HepG2 (cell line): ENCODE data around the gene PSMB9. TPM values are rescaled to one million over a fixed set of nuclear protein-coding genes. Genes with fewer than 3 reads are reported as not detected.

Source experiments
- ATAC-seq: fragments of 200-7000 bp; cut with Tn5 transposase; 3 replicates; pipeline ENCODE4 v1.9.1; 2020; ENCODE audit warnings: mild to moderate bottlenecking, moderate library complexity
- BruUV-seq: library from RNA; stranded (reverse); fragments of 400-500 nt; replicated peaks from 2 replicates; lab custom pipeline; 2021; lab: Mats Ljungman, UMichigan
- CTCF ChIA-PET: fragments of 300-600 bp; formaldehyde crosslinking; extraction: SDS; loops from one replicate; lab custom pipeline; 2021; ENCODE audit warnings: low total read pairs, inconsistent platforms, low intra/inter-chr PET ratio; lab: Yijun Ruan, JAX
- POLR2A ChIA-PET: fragments of 350-600 bp; sonication (Branson Sonifier 250); formaldehyde crosslinking; loops from one replicate; lab custom pipeline; 2020; ENCODE audit warnings: antibody characterized with exemption, inconsistent platforms; lab: Yijun Ruan, JAX
- DNase-seq: peaks from one replicate; pipeline ENCODE4 v3.0.0-alpha.2; 2015; ENCODE audit warnings: low spot score
- FAIRE-seq: peaks from 3 replicates; lab custom pipeline; 2011; peaks lifted over from hg19 to GRCh38; lab: Jason Lieb, UNC
- H2AFZ ChIP-seq: one replicate; pipeline ENCODE4 v1.6.1; 2011; ENCODE audit warnings: low read length, inconsistent platforms
- H3K27ac ChIP-seq: fragments of 300-600 bp; 3 replicates; pipeline ENCODE4 v1.8.0; 2011; ENCODE audit warnings: mixed run types, mild to moderate bottlenecking, mixed read lengths, low read length, inconsistent platforms; ENCODE audit not compliant: insufficient read depth; ENCODE audit errors: extremely low read length
- H3K27me3 ChIP-seq, 2 experiments: fragments of 200-600 bp in 1 of 2; 2 replicates in 1 of 2; 3 replicates in 1 of 2; pipeline versions ENCODE4 v1.6.0 to v1.8.0; 2011; ENCODE audit warnings: low read length in 2 of 2, mild to moderate bottlenecking in 2 of 2, moderate library complexity in 2 of 2, inconsistent platforms in 1 of 2; ENCODE audit not compliant: insufficient read depth in 2 of 2, control insufficient read depth in 1 of 2
- H3K36me3 ChIP-seq, 2 experiments: fragments of 200-600 bp in 1 of 2; replicated peaks in 1 of 2; 2 replicates in 1 of 2; 3 replicates in 1 of 2; pipeline versions ENCODE4 v1.5.1 to v1.8.0; 2011; ENCODE audit warnings: low read length in 2 of 2, inconsistent platforms in 1 of 2; ENCODE audit not compliant: insufficient read depth in 2 of 2, control insufficient read depth in 1 of 2
- H3K4me1 ChIP-seq: 2 replicates; pipeline ENCODE4 v1.5.1; 2012; ENCODE audit warnings: low read length, inconsistent platforms; ENCODE audit not compliant: insufficient read depth
- H3K4me2 ChIP-seq: 2 replicates; pipeline ENCODE4 v1.6.0; 2011; ENCODE audit warnings: low read depth, low read length, inconsistent platforms
- H3K4me3 ChIP-seq, 3 experiments: fragments of 200-600 bp in 1 of 3; sonication (generic), shearing (Covaris generic) in 1 of 3; replicated peaks in 1 of 3; 2 replicates each; pipeline ENCODE4 v1.5.1; 2011 to 2016; ENCODE audit warnings: low read length in 3 of 3, inconsistent platforms in 2 of 3, low read depth in 2 of 3, mild to moderate bottlenecking in 2 of 3, control low read depth in 1 of 3, mixed read lengths in 1 of 3; ENCODE audit not compliant: insufficient read depth in 1 of 3
- H3K79me2 ChIP-seq: one replicate; pipeline ENCODE4 v1.6.1; 2011; ENCODE audit warnings: low read length, inconsistent platforms; ENCODE audit not compliant: insufficient read depth
- H3K9ac ChIP-seq: 2 replicates; pipeline ENCODE4 v1.6.0; 2011; ENCODE audit warnings: mild to moderate bottlenecking, low read depth, low read length, inconsistent platforms; ENCODE audit not compliant: insufficient read depth
- H3K9me3 ChIP-seq: 2 replicates; pipeline ENCODE4 v1.5.1; 2012; ENCODE audit warnings: mild to moderate bottlenecking, low read length
- H4K20me1 ChIP-seq: 2 replicates; pipeline ENCODE4 v1.6.0; 2011; ENCODE audit warnings: inconsistent platforms, mild to moderate bottlenecking, low read length, moderate library complexity; ENCODE audit not compliant: insufficient read depth
- FIP1L1 ChIP-seq: fragments of 200-400 bp; formaldehyde crosslinking; IDR thresholded peaks from 2 replicates; pipeline ENCODE4 v1.6.1; 2018; ENCODE audit warnings: low read depth, mild to moderate bottlenecking, low read length, moderate library complexity, borderline replicate concordance; ENCODE audit not compliant: insufficient read depth
- KDM2A ChIP-seq: sonication (generic); formaldehyde crosslinking; IDR thresholded peaks from 2 replicates; pipeline ENCODE4 v1.4.0; 2020; ENCODE audit warnings: low read depth, missing genetic modification reagents, borderline replicate concordance
- NR2F6 ChIP-seq, 2 experiments: IDR thresholded peaks; 2 replicates each; pipeline ENCODE4 v1.6.1; 2016; ENCODE audit warnings: antibody characterized with exemption in 1 of 2, mild to moderate bottlenecking in 1 of 2
- PITX1 ChIP-seq: sonication (generic); formaldehyde crosslinking; IDR thresholded peaks from 2 replicates; pipeline ENCODE4 v1.5.1; 2020; ENCODE audit warnings: mild to moderate bottlenecking, missing genetic modification reagents
- ZC3H13 ChIP-seq: sonication (generic); formaldehyde crosslinking; IDR thresholded peaks from 2 replicates; pipeline ENCODE4 v1.8.1; 2023; ENCODE audit warnings: mild to moderate bottlenecking, missing genetic modification reagents, moderate library complexity
- ZNF136 ChIP-seq: sonication (generic); formaldehyde crosslinking; IDR thresholded peaks from 2 replicates; pipeline ENCODE4 v1.8.1; 2022; ENCODE audit warnings: low read depth, mild to moderate bottlenecking, moderate library complexity, missing genetic modification reagents
- ZNF232 ChIP-seq: sonication (generic); formaldehyde crosslinking; IDR thresholded peaks from 2 replicates; pipeline ENCODE4 v1.4.0; 2020; ENCODE audit warnings: missing genetic modification reagents, borderline replicate concordance
- ZNF256 ChIP-seq: sonication (generic); formaldehyde crosslinking; conservative IDR thresholded peaks from 2 replicates; pipeline ENCODE4 v1.4.0; 2020; ENCODE audit warnings: missing genetic modification reagents
- ZNF275 ChIP-seq: sonication (generic); formaldehyde crosslinking; IDR thresholded peaks from 2 replicates; pipeline ENCODE4 v1.8.0; 2022; ENCODE audit warnings: missing genetic modification reagents, mild to moderate bottlenecking, inconsistent platforms, borderline replicate concordance
- ZNF460 ChIP-seq: sonication (generic); formaldehyde crosslinking; IDR thresholded peaks from 2 replicates; pipeline ENCODE4 v1.5.1; 2020; ENCODE audit warnings: missing genetic modification reagents, mild to moderate bottlenecking, borderline replicate concordance
- ZNF558 ChIP-seq: sonication (generic); formaldehyde crosslinking; IDR thresholded peaks from 2 replicates; pipeline ENCODE4 v1.9.0; 2022; ENCODE audit warnings: mild to moderate bottlenecking, missing genetic modification reagents, borderline replicate concordance
- in situ Hi-C: cut with HindIII; loops from 2 replicates; pipeline ENCODE4 v1.10.0; 2017; ENCODE audit warnings: low pct_unique_long_range_greater_than_20kb; ENCODE audit not compliant: extremely low pct_ligation_motif_present
- intact Hi-C: fragments of 100-400 bp; cut with micrococcal nuclease; formaldehyde crosslinking; loops from one replicate; pipeline ENCODE4 v1.10.0; 2022; ENCODE audit not compliant: unreplicated experiment
- polyA plus RNA-seq, 8 experiments: library from polyadenylated mRNA; depleted of rRNA in 3 of 8; stranded (reverse) in 7 of 8; unstranded in 1 of 8; fragments of >200 nt; fragmentation: Illumina TruSeq in 4 of 8; extraction: Trizol in 4 of 8; gene quantifications; 2 replicates each; pipeline versions ENCODE4 v1.2.1 to v1.2.3, GENCODE V29; 2011 to 2016; ENCODE audit warnings: low read depth in 4 of 8, missing spikeins in 1 of 8, mixed read lengths in 1 of 8; ENCODE audit not compliant: insufficient read depth in 1 of 8
- total RNA-seq, 5 experiments: library from RNA; depleted of rRNA; stranded (reverse); fragments of >200 nt; fragmentation: Illumina TruSeq; extraction: Trizol; gene quantifications; 2 replicates each; pipeline ENCODE4 v1.2.3, GENCODE V29; 2016; ENCODE audit warnings: low read depth in 1 of 5
- TF ChIP-seq, protein P1 (sequence below): sonication (generic); formaldehyde crosslinking; conservative IDR thresholded peaks from 2 replicates; pipeline ENCODE4 v1.8.0; 2022; ENCODE audit warnings: mild to moderate bottlenecking, moderate library complexity, missing genetic modification reagents
- TF ChIP-seq, protein P2 (sequence below): IDR thresholded peaks from 2 replicates; pipeline ENCODE4 v1.6.1; 2012; ENCODE audit warnings: inconsistent platforms
- TF ChIP-seq, protein P3 (sequence below): sonication (generic); formaldehyde crosslinking; IDR thresholded peaks from 2 replicates; pipeline ENCODE4 v1.5.0; 2020; ENCODE audit warnings: missing genetic modification reagents

Gene PSMB9
- total and polyA plus RNA-seq, 2 of the 13 experiments (the other 11 are each of a cell fraction or from before 2014, with no cell fraction given): 15.6 to 16.0 TPM

- TF ChIP-seq, protein P1, sequence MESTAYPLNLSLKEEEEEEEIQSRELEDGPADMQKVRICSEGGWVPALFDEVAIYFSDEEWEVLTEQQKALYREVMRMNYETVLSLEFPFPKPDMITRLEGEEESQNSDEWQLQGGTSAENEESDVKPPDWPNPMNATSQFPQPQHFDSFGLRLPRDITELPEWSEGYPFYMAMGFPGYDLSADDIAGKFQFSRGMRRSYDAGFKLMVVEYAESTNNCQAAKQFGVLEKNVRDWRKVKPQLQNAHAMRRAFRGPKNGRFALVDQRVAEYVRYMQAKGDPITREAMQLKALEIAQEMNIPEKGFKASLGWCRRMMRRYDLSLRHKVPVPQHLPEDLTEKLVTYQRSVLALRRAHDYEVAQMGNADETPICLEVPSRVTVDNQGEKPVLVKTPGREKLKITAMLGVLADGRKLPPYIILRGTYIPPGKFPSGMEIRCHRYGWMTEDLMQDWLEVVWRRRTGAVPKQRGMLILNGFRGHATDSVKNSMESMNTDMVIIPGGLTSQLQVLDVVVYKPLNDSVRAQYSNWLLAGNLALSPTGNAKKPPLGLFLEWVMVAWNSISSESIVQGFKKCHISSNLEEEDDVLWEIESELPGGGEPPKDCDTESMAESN (CRISPR knock-in tag): no peak
- TF ChIP-seq ZNF232 (no peak), ZNF460 (CRISPR knock-in tag) (no peak), ZNF558 (no peak), NR2F6 (IDR thresholded peaks at IDR 0.05) (no peak), NR2F6 (CRISPR knock-in tag; IDR thresholded peaks at IDR 0.05) (no peak), PITX1 (CRISPR knock-in tag) (no peak), ZNF136 (CRISPR knock-in tag) (no peak), ZNF256 (no peak), ZNF275 (CRISPR knock-in tag) (no peak), KDM2A (CRISPR knock-in tag) (no peak), FIP1L1 (no peak), ZC3H13 (CRISPR knock-in tag) (no peak)
- TF ChIP-seq, protein P2, sequence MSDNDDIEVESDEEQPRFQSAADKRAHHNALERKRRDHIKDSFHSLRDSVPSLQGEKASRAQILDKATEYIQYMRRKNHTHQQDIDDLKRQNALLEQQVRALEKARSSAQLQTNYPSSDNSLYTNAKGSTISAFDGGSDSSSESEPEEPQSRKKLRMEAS: no peak
- TF ChIP-seq, protein P3, sequence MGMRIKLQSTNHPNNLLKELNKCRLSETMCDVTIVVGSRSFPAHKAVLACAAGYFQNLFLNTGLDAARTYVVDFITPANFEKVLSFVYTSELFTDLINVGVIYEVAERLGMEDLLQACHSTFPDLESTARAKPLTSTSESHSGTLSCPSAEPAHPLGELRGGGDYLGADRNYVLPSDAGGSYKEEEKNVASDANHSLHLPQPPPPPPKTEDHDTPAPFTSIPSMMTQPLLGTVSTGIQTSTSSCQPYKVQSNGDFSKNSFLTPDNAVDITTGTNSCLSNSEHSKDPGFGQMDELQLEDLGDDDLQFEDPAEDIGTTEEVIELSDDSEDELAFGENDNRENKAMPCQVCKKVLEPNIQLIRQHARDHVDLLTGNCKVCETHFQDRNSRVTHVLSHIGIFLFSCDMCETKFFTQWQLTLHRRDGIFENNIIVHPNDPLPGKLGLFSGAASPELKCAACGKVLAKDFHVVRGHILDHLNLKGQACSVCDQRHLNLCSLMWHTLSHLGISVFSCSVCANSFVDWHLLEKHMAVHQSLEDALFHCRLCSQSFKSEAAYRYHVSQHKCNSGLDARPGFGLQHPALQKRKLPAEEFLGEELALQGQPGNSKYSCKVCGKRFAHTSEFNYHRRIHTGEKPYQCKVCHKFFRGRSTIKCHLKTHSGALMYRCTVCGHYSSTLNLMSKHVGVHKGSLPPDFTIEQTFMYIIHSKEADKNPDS: no peak
- TF ChIP-seq, all 625 proteins: peak for 0
- Histone ChIP-seq H3K9ac (no peak overlapping the region), H3K27ac (no peak overlapping the region), H3K4me1 (no peaks in the 10 kb centered on the region), H4K20me1 (no peaks in the 10 kb centered on the region), H3K27me3 (no peaks in the 10 kb centered on the region), H3K79me2 (no peaks in the 10 kb centered on the region), H3K4me3 (no peak overlapping the region), H3K36me3 (no peaks in the 10 kb centered on the region), H3K4me2 (no peak overlapping the region), H3K9me3 (no peaks in the 10 kb centered on the region), H2AFZ (no peak overlapping the region)
- BruUV-seq: no TSS peak
- in situ Hi-C loops: no loop called here
- ChIA-PET CTCF (no interaction called here), POLR2A (interaction anchor here (2.0 to 2.3 kb wide), 2 partner anchors 9 to 68 kb away, joined by 8 to 13 read pairs; no protein-coding TSS in a partner anchor)
- ATAC-seq (no peak), DNase-seq (no peak), FAIRE-seq (no peak)
- intact Hi-C loops: no loop called here
Observed at GRCh38 chr6:32903952-32904351, 50.0 kb downstream of the PSMB9 start.
